ENCODE measurements around the gene SH3TC1.

DNA sequence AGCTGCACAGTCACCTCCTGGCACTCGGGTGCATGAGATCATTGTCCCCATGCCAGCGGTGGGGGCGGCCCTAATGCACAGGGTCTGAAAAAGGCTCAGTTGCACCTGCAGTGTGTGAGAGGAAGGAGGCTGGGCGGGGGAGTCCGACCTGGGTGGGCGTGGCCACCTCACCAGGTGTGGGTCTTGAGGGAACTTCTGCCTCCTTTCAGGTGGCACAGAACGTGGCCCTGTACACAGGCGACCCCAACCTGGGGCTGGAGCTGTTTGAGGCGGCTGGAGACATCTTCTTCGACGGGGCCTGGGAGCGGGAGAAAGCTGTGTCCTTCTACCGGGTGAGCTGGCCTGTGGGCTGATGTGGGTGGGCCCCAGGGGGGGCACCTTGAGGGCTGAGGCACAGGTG, 36.1 kb downstream of the SH3TC1 start:
- TF ChIP-seq, protein P1, sequence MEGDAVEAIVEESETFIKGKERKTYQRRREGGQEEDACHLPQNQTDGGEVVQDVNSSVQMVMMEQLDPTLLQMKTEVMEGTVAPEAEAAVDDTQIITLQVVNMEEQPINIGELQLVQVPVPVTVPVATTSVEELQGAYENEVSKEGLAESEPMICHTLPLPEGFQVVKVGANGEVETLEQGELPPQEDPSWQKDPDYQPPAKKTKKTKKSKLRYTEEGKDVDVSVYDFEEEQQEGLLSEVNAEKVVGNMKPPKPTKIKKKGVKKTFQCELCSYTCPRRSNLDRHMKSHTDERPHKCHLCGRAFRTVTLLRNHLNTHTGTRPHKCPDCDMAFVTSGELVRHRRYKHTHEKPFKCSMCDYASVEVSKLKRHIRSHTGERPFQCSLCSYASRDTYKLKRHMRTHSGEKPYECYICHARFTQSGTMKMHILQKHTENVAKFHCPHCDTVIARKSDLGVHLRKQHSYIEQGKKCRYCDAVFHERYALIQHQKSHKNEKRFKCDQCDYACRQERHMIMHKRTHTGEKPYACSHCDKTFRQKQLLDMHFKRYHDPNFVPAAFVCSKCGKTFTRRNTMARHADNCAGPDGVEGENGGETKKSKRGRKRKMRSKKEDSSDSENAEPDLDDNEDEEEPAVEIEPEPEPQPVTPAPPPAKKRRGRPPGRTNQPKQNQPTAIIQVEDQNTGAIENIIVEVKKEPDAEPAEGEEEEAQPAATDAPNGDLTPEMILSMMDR (IDR thresholded peaks at IDR 0.05; ENCODE audit: insufficient read depth, low read depth, low read length), result no peak
- TF ChIP-seq EZH2 (IDR thresholded peaks at IDR 0.05; ENCODE audit: insufficient read depth, low read length), result no peak
